Gastroesophageal sphincter (tissue), 4 donors: ENCODE measurements around the gene GPD1. TPM values are rescaled to one million over a fixed set of nuclear protein-coding genes. Genes with fewer than 3 reads are reported as not detected.

Experiments
- ATAC-seq: fragments of 150-250 bp; one replicate; pipeline ENCODE4 v1.9.1; 2016; ENCODE audit warnings: mild to moderate bottlenecking, moderate library complexity
- H3K27ac ChIP-seq, 4 donors: fragments of 200-600 bp; sonication (generic) in 3 of 4; 1 replicate in 3 of 4; 2 replicates in 1 of 4; pipeline ENCODE4 v1.5.1; 2016 to 2019
- H3K27me3 ChIP-seq: fragments of 200-600 bp; sonication (generic); one replicate; pipeline ENCODE4 v1.5.1; 2019
- H3K36me3 ChIP-seq, 2 donors: fragments of 200-600 bp; sonication (generic); one replicate each; pipeline ENCODE4 v1.5.1; 2019; ENCODE audit warnings: control low read depth in 1 of 2
- H3K4me1 ChIP-seq, 3 donors: fragments of 200-600 bp; sonication (generic); 1 replicate in 2 of 3; 2 replicates in 1 of 3; pipeline ENCODE4 v1.5.1; 2016 to 2019; ENCODE audit warnings: control low read depth in 2 of 3
- H3K4me3 ChIP-seq, 2 donors: fragments of 200-600 bp; sonication (generic); one replicate each; pipeline ENCODE4 v1.5.1; 2019; ENCODE audit warnings: mild to moderate bottlenecking in 1 of 2, moderate library complexity in 1 of 2
- H3K9me3 ChIP-seq, 3 donors: fragments of 200-600 bp; sonication (generic); one replicate each; pipeline ENCODE4 v1.5.1; 2017 to 2019; ENCODE audit warnings: control low read depth in 2 of 3
- CTCF ChIP-seq, 4 experiments: fragments of 200-600 bp in 2 of 4; fragments of 450-650 bp in 2 of 4; sonication (generic) in 1 of 4; IDR thresholded peaks; one replicate each; pipeline ENCODE4 v1.5.1; 2017 to 2019; ENCODE audit warnings: antibody characterized with exemption in 4 of 4, mild to moderate bottlenecking in 2 of 4, moderate library complexity in 2 of 4
- EP300 ChIP-seq: sonication (generic); formaldehyde crosslinking; IDR thresholded peaks from one replicate; pipeline ENCODE4 v1.6.1; 2017; ENCODE audit warnings: antibody characterized with exemption, mild to moderate bottlenecking
- POLR2A ChIP-seq, 2 donors: fragments of 450-650 bp; IDR thresholded peaks; one replicate each; pipeline ENCODE4 v1.6.1; 2017; ENCODE audit warnings: antibody characterized with exemption in 2 of 2, mild to moderate bottlenecking in 2 of 2, moderate library complexity in 1 of 2
- POLR2AphosphoS5 ChIP-seq: sonication (generic); formaldehyde crosslinking; IDR thresholded peaks from one replicate; pipeline ENCODE4 v1.6.1; 2017; ENCODE audit warnings: antibody characterized with exemption
- WGBS, 2 donors: methylation state at CpG; one replicate each; pipeline ENCODE4 v1.1.5; 2018; ENCODE audit warnings: low coverage in 1 of 2; 5-methylcytosine and 5-hydroxymethylcytosine counted together
- total RNA-seq, 4 donors: library from RNA; depleted of rRNA; stranded (reverse); fragments of >200 nt; gene quantifications; one replicate each; pipeline ENCODE4 v1.1.0, GENCODE V29; 2016

Gene GPD1
- total RNA-seq, 4 donors from 2014 or later: 0.08 to 49.5 (median 1.3) TPM

GRCh38 chr12:50057896-50058670 is 45.7 kb upstream of the GPD1 start:
- H3K27me3 ChIP-seq: peaks cover 8% of the 10 kb centered on the region
- H3K36me3 ChIP-seq: no peaks in the 10 kb centered on the region
- H3K27ac ChIP-seq: peak overlapping the region in 3 of 4 donors; percentile 69 to 76 (median 75)
- H3K4me1 ChIP-seq: peaks cover 3 to 29% (median 14%) of the 10 kb centered on the region in 3 donors
- WGBS, 2 donors: 67% methylated on average over 3 of the region's 30 CpGs; no CpG with 5 or more reads in 1 of the 2 donors
- H3K4me3 ChIP-seq: peak overlapping the region; percentile 46 to 70
- ATAC-seq: no peak
- H3K9me3 ChIP-seq: no peaks in the 10 kb centered on the region
- no peak for TF ChIP-seq POLR2AphosphoS5
- TF ChIP-seq POLR2A (IDR thresholded peaks at IDR 0.05): no peak
- no peak for TF ChIP-seq EP300
- TF ChIP-seq CTCF (IDR thresholded peaks at IDR 0.05): no peak

- H3K9me3 ChIP-seq: no peaks in the 10 kb centered on the region
- H3K27me3 ChIP-seq: peaks cover 8% of the 10 kb centered on the region
- TF ChIP-seq CTCF (IDR thresholded peaks at IDR 0.05) (no peak), POLR2A (IDR thresholded peaks at IDR 0.05) (no peak), POLR2AphosphoS5 (no peak), EP300 (no peak)
- H3K4me1 ChIP-seq: peaks cover 3 to 29% (median 14%) of the 10 kb centered on the region in 3 donors
- H3K4me3 ChIP-seq: no peak overlapping the region
- H3K36me3 ChIP-seq: no peaks in the 10 kb centered on the region
- ATAC-seq: no peak
- no peak overlapping the region for H3K27ac ChIP-seq
- WGBS, 2 donors: 61% methylated on average over 3 of the region's 15 CpGs; no CpG with 5 or more reads in 1 of the 2 donors
Measured at GRCh38 chr12:50058743-50059312, 45.0 kb upstream of the GPD1 start.

- Histone ChIP-seq H3K36me3 (no peaks in the 10 kb centered on the region), H3K9me3 (no peaks in the 10 kb centered on the region), H3K27me3 (peaks cover 8% of the 10 kb centered on the region), H3K27ac (no peak overlapping the region), H3K4me3 (no peak overlapping the region), H3K4me1 (peaks cover 3 to 29% (median 14%) of the 10 kb centered on the region in 3 donors)
- ATAC-seq: no peak
- no peak for TF ChIP-seq POLR2AphosphoS5
- no peak for TF ChIP-seq EP300
- TF ChIP-seq POLR2A (IDR thresholded peaks at IDR 0.05): no peak
- no peak for TF ChIP-seq CTCF (IDR thresholded peaks at IDR 0.05)
- no CpG with 5 or more reads among the region's 12 CpGs for WGBS, 2 donors
Measured at GRCh38 chr12:50059440-50060119, 44.2 kb upstream of the GPD1 start.

- 89% methylated on average over 3 of the region's 4 CpGs; no CpG with 5 or more reads in 1 of the 2 donors for WGBS, 2 donors
- ATAC-seq: no peak
Measured at GRCh38 chr12:50060120-50060468, 43.7 kb upstream of the GPD1 start.

More at GRCh38 chr12:50060120-50060468, 43.7 kb upstream of the GPD1 start:
- Histone ChIP-seq H3K27ac (no peak overlapping the region), H3K27me3 (peaks cover 4% of the 10 kb centered on the region), H3K36me3 (no peaks in the 10 kb centered on the region), H3K4me3 (no peak overlapping the region), H3K4me1 (peaks cover 3 to 29% (median 14%) of the 10 kb centered on the region in 3 donors), H3K9me3 (no peaks in the 10 kb centered on the region)
- no peak for TF ChIP-seq POLR2AphosphoS5
- no peak for TF ChIP-seq EP300
- TF ChIP-seq POLR2A (IDR thresholded peaks at IDR 0.05): no peak
- no peak for TF ChIP-seq CTCF (IDR thresholded peaks at IDR 0.05)
